ENCODE results near the gene MIER1. TPM values are rescaled to one million over a fixed set of nuclear protein-coding genes. Genes with fewer than 3 reads are reported as not detected.

The MIER1 gene
- total RNA-seq, 2 donors from 2014 or later: 18.2 to 18.4 TPM

DNA sequence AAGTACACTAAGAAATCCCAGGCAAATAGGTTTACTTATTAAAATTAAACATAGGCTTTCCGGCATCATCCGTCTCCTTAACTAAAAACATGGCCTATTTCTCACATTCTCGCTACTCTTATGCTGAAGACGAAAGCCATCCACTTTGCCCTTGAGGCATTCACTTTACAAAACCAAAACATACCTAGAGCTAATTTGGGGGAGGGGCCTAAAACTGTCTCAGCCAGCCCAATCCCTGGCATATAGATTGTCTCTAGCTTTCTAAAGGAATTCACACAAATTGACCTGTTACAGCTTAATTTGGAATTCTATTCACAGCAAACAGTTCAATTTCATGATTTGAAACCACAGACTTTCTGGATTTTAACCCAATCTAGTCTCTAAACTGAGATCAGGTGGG lies 94.3 kb downstream of the MIER1 start:
- Histone ChIP-seq H3K4me3 (no peak overlapping the region), H3K27ac (peak overlapping the region; percentile 47 to 55), H3K27me3 (no peaks in the 10 kb centered on the region), H3K36me3 (no peaks in the 10 kb centered on the region), H3K9me3 (no peaks in the 10 kb centered on the region), H3K4me1 (peaks cover 0 to 20% of the 10 kb centered on the region in 2 donors)
- no peak for DNase-seq (ENCODE audit: low spot score)
- TF ChIP-seq, protein P1, sequence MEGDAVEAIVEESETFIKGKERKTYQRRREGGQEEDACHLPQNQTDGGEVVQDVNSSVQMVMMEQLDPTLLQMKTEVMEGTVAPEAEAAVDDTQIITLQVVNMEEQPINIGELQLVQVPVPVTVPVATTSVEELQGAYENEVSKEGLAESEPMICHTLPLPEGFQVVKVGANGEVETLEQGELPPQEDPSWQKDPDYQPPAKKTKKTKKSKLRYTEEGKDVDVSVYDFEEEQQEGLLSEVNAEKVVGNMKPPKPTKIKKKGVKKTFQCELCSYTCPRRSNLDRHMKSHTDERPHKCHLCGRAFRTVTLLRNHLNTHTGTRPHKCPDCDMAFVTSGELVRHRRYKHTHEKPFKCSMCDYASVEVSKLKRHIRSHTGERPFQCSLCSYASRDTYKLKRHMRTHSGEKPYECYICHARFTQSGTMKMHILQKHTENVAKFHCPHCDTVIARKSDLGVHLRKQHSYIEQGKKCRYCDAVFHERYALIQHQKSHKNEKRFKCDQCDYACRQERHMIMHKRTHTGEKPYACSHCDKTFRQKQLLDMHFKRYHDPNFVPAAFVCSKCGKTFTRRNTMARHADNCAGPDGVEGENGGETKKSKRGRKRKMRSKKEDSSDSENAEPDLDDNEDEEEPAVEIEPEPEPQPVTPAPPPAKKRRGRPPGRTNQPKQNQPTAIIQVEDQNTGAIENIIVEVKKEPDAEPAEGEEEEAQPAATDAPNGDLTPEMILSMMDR (IDR thresholded peaks at IDR 0.05): no peak

- Histone ChIP-seq H3K9me3 (no peaks in the 10 kb centered on the region), H3K4me1 (peaks cover 0 to 20% of the 10 kb centered on the region in 2 donors), H3K4me3 (no peak overlapping the region), H3K27me3 (no peaks in the 10 kb centered on the region), H3K36me3 (no peaks in the 10 kb centered on the region), H3K27ac (peak overlapping the region; percentile 47 to 55)
- DNase-seq (ENCODE audit: low spot score): no peak
- TF ChIP-seq, protein P1 (IDR thresholded peaks at IDR 0.05): no peak
These were observed 94.9 kb downstream of the MIER1 start for GRCh38 chr1:67019600-67020136.

DNA sequence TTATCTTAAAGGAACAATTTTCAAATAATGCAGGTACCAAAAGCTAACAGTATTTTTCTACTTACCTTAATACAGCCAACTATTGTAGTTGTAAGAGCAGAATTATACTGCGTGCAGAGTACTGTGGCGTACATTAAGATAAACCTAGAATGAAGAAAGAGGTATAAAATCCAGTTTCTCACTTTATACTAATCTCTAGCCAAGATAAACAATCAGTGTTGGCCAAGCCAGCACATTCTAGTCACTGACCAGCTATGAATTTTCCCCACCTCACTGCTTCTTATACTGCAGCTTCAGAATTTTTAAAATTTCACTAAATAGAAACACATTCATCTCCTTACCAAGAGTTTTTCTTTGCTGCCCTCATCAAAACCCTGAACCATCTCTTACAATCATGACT lies 95.5 kb downstream of the MIER1 start:
- H3K9me3 ChIP-seq: no peaks in the 10 kb centered on the region
- TF ChIP-seq, protein P1 (IDR thresholded peaks at IDR 0.05): no peak
- no peak for DNase-seq (ENCODE audit: low spot score)
- H3K27me3 ChIP-seq: no peaks in the 10 kb centered on the region
- no peak overlapping the region for H3K4me3 ChIP-seq
- no peaks in the 10 kb centered on the region for H3K36me3 ChIP-seq
- H3K27ac ChIP-seq: peak overlapping the region in 1 of 2 donors; percentile 55
- peaks cover 0 to 20% of the 10 kb centered on the region in 2 donors for H3K4me1 ChIP-seq

GRCh38 chr1:67020765-67021164 lies 96.0 kb downstream of the MIER1 start:
- TF ChIP-seq, protein P1 (IDR thresholded peaks at IDR 0.05): no peak
- Histone ChIP-seq H3K4me1 (peaks cover 0 to 20% of the 10 kb centered on the region in 2 donors), H3K9me3 (no peaks in the 10 kb centered on the region), H3K4me3 (no peak overlapping the region), H3K27ac (peak overlapping the region in 1 of 2 donors; percentile 55), H3K36me3 (no peaks in the 10 kb centered on the region), H3K27me3 (no peaks in the 10 kb centered on the region)
- DNase-seq (ENCODE audit: low spot score): no peak

GRCh38 chr1:67029472-67029871 lies 104.7 kb downstream of the MIER1 start:
- DNase-seq (ENCODE audit: low spot score): no peak
- no peak overlapping the region for H3K4me3 ChIP-seq
- no peaks in the 10 kb centered on the region for H3K27me3 ChIP-seq
- no peaks in the 10 kb centered on the region for H3K36me3 ChIP-seq
- H3K9me3 ChIP-seq: peaks cover 0 to 7% of the 10 kb centered on the region in 2 donors
- TF ChIP-seq, protein P1 (IDR thresholded peaks at IDR 0.05): no peak
- no peaks in the 10 kb centered on the region for H3K4me1 ChIP-seq
- H3K27ac ChIP-seq: no peak overlapping the region

Measured in right atrium auricular region (tissue), 2 donors.